Measurements from ENCODE around the gene TGM6.

TGM6 gene

DNA sequence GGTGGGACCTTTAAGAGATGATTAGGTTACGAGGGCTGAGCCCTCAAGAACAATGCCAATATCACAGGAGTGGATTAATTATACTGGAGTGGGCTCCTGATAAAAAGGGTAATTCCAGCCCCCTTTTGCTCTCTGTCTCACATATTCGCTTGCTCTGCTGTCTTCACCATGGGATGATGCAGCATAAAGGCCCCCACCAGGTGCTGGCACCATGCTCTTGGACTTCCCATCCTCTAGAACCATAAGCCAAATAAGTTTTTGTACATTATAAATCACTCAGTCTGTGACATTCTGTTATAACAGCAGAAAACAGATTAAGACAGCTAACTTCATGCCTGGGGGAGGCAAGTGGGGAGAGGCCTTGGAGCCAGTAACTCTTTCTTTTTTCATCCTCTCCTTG lies 99.7 kb downstream of the TGM6 start:
- no peak overlapping the region for H3K4me3 ChIP-seq (ENCODE audit: low read depth, low read length)
- TF ChIP-seq CTCF (IDR thresholded peaks at IDR 0.05; ENCODE audit: low read depth, low read length): no peak

All from WI38 (cell line).